HG02970 (cell line): ENCODE data around the gene MFAP2.
"Not testable (repeated sequence)": the region's sequence is repeated elsewhere in the genome, so short reads cannot be mapped to it uniquely, and the experiment has no call there.

Experiments used
- ATAC-seq: cut with Tn5 transposase; IDR thresholded peaks from one replicate; pipeline ENCODE4 v1.9.1; 2021; ENCODE audit warnings: mild to moderate bottlenecking, moderate library complexity, moderate number of reproducible peaks; ENCODE audit not compliant: unreplicated experiment, low FRiP score

Gene MFAP2

DNA sequence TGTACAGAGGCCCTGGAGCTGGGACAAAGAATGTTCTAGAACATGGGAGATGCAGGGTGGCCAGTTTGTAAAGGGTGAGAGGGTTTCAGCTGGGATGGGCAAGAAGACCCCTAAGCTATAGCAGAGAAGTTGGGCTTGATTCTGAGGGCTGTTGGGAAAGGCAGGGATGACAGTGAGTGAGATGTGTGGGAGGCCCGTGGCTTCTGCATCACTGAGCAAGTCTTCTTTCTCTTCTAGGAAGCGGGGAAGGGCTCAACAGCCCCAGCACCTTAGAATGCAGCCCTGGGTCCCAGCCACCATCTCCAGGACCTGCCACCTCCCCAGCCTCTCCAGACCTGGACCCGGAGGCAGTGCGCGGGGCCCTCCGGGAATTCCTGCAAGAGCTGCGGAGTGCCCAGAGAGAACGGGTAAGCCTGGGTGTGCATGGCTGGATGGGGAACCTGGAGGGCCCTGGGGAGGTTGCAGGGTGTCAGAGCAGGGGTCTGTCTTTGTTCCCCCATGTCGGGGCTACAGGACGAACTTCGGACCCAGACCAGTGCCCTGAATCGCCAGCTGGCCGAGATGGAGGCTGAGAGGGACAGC lies 14.8 kb downstream of the MFAP2 start:
- ATAC-seq: no peak

DNA sequence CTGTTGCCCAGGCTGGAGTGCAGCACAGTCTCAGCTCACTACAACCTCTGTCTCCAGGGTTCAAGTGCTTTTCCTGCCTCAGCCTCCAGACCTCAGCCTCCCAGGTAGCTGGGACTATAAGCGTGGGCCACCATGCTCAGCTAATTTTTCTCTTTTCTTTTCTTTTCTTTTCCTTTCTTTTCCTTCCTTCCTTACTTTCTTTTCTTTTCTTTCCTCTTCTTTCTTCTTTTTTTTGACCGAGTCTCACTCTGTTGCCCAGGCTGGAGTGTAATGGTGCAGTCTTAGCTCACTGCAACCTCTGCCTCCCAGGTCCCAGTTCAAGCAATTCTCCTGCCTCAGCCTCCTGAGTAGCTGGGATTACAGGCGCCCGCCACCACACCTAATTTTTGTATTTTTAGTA lies 16.3 kb downstream of the MFAP2 start:
- ATAC-seq: not testable (repeated sequence)

- no peak for ATAC-seq
These were observed 18.9 kb downstream of the MFAP2 start for GRCh38 chr1:16961297-16962133.

DNA sequence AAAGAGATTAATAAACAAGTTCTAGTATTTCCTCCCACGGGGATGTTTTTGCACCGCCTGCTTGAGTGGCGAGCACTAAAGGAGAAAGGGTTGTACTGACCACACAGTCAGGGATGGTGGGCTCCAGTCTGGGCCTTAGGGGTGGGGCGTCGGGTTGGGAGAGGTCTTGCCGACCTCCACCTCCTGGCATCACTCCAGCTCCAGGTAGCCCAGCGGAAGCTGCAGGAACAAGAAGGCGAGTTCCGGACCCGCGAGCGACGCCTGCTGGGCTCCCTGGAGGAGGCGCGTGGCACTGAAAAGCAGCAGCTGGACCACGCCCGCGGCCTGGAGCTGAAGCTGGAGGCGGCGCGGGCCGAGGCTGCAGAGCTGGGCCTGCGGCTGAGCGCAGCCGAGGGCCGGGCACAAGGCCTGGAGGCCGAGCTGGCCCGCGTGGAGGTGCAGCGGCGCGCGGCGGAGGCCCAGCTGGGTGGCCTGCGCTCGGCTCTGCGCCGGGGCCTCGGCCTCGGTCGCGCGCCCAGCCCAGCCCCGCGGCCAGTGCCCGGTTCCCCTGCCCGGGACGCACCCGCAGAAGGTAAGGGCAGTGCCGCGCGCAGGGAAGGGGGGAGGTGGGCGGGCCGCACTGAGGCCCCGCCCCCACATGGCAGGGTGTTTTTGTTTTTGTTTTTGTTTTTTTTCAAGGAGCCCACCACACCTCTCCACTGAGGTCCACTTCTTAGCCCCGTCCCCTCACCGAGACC lies 19.7 kb downstream of the MFAP2 start:
- no peak for ATAC-seq

DNA sequence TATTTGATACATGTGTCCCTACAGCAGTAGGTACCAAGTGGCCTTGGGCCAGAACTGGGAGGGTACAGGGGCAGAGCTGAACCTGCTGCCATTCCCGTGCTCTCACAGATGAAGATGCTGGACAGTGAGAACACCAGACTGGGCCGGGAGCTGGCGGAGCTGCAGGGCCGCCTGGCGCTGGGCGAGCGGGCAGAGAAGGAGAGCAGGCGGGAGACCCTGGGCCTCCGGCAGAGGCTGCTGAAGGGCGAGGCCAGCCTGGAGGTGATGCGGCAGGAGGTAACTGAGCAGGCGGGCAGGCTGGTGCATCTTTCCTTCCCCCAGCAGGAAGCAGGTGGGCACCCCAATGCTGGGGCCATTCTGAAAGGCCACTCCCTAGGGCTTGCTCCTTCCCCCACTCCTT lies 21.9 kb downstream of the MFAP2 start:
- no peak for ATAC-seq

DNA sequence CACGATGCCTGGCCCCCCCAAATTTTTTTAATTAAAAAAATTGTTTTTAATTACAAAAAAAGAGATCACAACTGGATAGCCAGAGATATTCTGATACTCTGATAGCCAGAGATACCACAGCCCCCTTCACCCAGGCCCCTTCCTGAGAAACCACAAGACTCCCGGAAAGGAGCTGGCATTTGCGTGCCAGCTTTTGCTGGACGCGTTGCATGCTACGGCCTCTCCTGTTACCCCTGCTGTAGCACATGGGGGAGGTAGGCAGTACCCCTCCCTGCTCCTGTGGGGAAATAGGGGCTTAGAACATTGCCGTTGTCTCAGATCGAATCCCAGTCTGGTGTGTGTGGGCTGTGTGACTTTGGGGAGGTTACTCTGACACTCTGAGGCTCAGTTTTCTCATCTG lies 22.7 kb downstream of the MFAP2 start:
- no peak for ATAC-seq

- ATAC-seq: no peak
These were observed 23.6 kb downstream of the MFAP2 start for GRCh38 chr1:16956775-16957174.

DNA sequence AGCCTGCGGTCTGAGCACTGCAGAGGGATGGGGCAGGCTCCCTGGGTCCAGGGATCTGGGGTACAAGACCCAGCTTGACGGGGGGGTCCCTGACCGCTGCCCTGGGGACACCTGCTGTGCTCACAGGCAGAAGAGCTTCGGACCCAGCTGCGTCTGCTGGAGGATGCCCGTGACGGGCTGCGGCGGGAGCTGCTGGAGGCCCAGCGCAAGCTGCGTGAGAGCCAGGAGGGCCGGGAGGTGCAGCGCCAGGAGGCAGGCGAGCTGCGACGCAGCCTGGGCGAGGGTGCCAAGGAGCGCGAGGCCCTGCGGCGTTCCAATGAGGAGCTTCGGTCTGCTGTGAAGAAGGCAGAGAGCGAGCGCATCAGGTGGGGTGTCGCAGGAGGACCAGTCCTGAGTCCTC lies 25.2 kb downstream of the MFAP2 start:
- ATAC-seq: no peak

- ATAC-seq: no peak
These were observed 25.8 kb downstream of the MFAP2 start for GRCh38 chr1:16954579-16954978.

DNA sequence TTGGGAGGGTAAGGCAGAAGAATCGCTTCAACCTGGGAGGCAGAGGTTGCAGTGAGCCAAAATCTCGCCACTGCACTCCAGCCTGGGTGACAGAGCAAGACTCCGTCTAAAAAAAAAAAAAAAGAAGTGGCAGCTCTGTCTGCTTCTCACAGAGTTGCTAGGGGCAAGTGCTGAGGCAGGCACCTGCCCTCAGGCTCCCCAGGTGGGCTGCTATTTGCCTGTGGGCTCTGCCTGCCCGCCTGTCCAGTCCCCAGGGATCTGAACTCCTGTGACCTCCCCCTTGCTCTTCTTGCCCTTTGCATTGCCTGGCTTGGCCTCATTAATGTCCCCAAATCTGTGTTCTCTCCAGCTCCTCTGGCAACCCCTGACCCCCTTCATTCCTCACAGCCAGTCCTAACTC lies 28.0 kb downstream of the MFAP2 start:
- not testable (repeated sequence) for ATAC-seq

- not testable (repeated sequence) for ATAC-seq
These were observed 31.4 kb downstream of the MFAP2 start for GRCh38 chr1:16949026-16949425.

- ATAC-seq: not testable (repeated sequence)
These were observed 32.0 kb downstream of the MFAP2 start for GRCh38 chr1:16948282-16948891.

GRCh38 chr1:16946646-16947045 lies 33.8 kb downstream of the MFAP2 start:
- no peak for ATAC-seq

DNA sequence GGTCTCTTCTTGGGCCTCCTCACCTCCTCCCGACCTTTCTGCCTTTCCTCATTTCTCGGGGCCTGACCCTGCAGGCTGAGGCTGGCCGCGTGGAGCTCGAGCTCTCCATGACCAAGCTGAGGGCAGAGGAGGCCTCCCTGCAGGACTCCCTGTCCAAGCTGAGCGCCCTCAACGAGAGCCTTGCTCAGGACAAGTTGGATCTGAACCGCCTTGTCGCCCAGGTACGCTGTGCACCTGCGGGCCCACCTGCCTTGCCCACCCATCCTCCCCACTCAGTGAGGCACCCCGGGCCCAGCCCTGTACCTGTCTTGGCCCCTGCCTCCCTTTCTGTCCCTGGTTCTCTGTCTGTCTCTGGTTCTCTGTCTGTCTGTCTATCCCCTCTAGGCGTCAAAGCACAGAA lies 34.2 kb downstream of the MFAP2 start:
- not testable (repeated sequence) for ATAC-seq

DNA sequence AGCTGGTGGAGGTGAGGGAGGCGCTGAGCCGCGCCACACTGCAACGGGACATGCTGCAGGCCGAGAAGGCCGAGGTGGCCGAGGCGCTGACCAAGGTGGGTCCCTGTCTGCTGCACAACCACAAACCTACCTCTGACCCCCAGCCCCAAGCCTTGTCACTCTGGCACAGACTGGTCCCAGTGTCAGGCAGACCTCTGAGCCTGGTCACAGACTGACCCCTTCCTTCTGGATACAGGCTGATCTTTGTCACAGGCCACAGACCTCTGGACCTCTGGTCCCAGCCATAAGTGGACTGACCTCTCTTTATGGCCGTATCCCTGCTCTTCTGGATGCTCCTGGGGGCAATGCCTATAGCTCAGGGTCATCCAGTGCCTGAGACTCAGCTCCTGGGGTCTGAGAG lies 34.9 kb downstream of the MFAP2 start:
- not testable (repeated sequence) for ATAC-seq

- no peak for ATAC-seq
These were observed 36.4 kb downstream of the MFAP2 start for GRCh38 chr1:16944038-16944437.

GRCh38 chr1:16939386-16940180 lies 40.8 kb downstream of the MFAP2 start:
- ATAC-seq: not testable (repeated sequence)

DNA sequence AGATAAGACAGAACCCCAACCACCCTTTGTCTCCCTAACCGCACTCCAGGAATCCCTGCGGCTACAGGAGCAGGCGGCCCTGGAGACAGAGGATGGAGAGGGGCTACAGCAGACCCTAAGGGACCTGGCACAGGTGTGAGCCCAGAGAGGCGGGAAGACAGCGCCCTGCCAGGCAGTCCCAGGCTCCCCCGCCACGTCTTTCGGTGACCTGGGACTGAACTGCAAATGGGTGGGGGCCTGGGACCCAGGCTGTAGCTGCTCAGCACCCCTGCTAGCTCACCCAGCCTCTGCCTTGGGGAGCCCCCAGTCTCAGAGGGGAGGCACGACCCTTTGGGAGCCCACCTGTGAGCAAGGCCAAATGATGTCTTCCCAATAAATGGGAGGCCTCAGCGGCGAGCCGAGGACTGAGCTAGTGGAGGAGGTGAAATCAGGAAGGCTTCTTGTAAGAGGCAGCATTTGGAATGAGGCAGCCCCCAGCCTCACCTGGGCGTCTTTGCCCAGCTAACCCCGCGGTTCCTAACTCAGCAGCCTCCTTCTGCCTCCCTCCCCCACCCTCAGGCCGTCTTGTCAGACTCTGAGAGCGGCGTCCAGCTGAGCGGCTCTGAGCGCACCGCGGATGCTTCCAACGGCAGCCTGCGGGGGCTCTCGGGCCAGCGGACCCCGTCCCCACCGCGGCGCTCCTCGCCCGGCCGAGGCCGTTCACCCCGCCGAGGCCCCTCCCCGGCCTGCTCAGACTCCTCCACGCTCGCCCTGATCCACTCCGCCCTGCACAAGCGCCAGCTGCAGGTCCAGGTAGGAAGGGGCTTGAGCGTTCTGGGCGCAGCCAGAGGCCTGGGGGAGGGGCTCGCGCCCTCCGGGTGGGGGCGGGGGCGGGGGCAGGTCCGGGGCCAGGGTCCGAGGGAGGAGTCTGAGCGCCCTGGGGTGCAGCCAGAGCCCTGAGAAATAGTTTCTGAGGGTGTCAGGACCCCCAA lies 41.8 kb downstream of the MFAP2 start:
- ATAC-seq: no peak

- not testable (repeated sequence) for ATAC-seq
These were observed 43.8 kb downstream of the MFAP2 start for GRCh38 chr1:16936580-16936979.
